Measurements from ENCODE around the gene CRYZL1. TPM values are rescaled to one million over a fixed set of nuclear protein-coding genes. Genes with fewer than 3 reads are reported as not detected.

CRYZL1 gene
- total RNA-seq, 1 experiment from 2014 or later: 13.5 TPM

DNA sequence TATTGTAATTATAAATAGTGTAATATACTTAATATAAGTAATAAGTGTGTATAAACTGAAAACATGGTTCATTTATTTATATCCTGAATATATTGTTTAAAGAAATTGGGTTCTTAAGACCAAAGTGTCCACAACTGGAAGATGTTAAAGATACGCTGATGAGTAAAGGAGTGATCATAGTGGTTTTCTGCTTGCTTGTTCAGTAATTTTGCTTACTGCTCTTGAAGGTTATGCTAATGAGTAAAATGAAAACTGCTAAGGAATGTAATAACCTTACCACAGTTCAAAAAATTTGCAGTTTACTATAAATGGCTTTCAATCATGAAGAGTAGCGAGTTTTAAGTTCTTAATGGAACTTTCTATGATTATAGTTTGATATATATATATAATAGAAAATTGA lies 75.0 kb downstream of the CRYZL1 start:
- no peaks in the 10 kb centered on the region for H3K79me2 ChIP-seq (ENCODE audit: insufficient read depth, low read length)

More for the DNA sequence above, 75.0 kb downstream of the CRYZL1 start:
- no peak overlapping the region for H2BK5ac ChIP-seq (ENCODE audit: insufficient read length, low read length)
- TF ChIP-seq, protein P1, sequence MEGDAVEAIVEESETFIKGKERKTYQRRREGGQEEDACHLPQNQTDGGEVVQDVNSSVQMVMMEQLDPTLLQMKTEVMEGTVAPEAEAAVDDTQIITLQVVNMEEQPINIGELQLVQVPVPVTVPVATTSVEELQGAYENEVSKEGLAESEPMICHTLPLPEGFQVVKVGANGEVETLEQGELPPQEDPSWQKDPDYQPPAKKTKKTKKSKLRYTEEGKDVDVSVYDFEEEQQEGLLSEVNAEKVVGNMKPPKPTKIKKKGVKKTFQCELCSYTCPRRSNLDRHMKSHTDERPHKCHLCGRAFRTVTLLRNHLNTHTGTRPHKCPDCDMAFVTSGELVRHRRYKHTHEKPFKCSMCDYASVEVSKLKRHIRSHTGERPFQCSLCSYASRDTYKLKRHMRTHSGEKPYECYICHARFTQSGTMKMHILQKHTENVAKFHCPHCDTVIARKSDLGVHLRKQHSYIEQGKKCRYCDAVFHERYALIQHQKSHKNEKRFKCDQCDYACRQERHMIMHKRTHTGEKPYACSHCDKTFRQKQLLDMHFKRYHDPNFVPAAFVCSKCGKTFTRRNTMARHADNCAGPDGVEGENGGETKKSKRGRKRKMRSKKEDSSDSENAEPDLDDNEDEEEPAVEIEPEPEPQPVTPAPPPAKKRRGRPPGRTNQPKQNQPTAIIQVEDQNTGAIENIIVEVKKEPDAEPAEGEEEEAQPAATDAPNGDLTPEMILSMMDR (conservative IDR thresholded peaks at IDR 0.05): no peak
- H3K4ac ChIP-seq (ENCODE audit: low read depth, low read length): no peak overlapping the region
- Mint-ChIP-seq H3K27ac (no peak overlapping the region), H3K4me1 (peaks cover under 1% of the 10 kb centered on the region in 2 experiments), H3K36me3 (ENCODE audit: insufficient read depth in 1 of 3, low read depth in 3 of 3) (peaks cover 18 to 52% (median 51%) of the 10 kb centered on the region in 3 experiments; a peak in 6 of 7 replicates), H3K4me3 (no peak overlapping the region), H3K27me3 (ENCODE audit: low read depth) (no peaks in the 10 kb centered on the region), H3K9me3 (no peaks in the 10 kb centered on the region)
- no peak overlapping the region for H2AK5ac ChIP-seq (ENCODE audit: insufficient read length, low read length)
- no peak overlapping the region for H3K56ac ChIP-seq (ENCODE audit: insufficient read length, low read depth, low read length)
- H2BK12ac ChIP-seq (ENCODE audit: insufficient read length, low read depth, low read length): no peak overlapping the region
- H3K9ac ChIP-seq (ENCODE audit: extremely low read depth, insufficient read length, low read length): no peak overlapping the region
- WGBS (ENCODE audit: extremely low coverage, insufficient read length, low lambda C conversion rate): no CpG with 5 or more reads among the region's 2 CpGs
- no peak overlapping the region for H4K91ac ChIP-seq (ENCODE audit: insufficient read length, low read depth, low read length)
- H3T11ph ChIP-seq (ENCODE audit: low read length): no peak overlapping the region
- H2BK20ac ChIP-seq (ENCODE audit: low read depth, low read length, poor library complexity, severe bottlenecking): no peak overlapping the region
- no peaks in the 10 kb centered on the region for H3K9me3 ChIP-seq (ENCODE audit: control insufficient read depth, low read depth, low read length)
- H3K27ac ChIP-seq (ENCODE audit: insufficient read length, low read depth, low read length): no peak overlapping the region
- H4K20me1 ChIP-seq (ENCODE audit: control insufficient read depth, insufficient read depth, insufficient read length): no peaks in the 10 kb centered on the region
- H2AFZ ChIP-seq (ENCODE audit: low read length): no peak overlapping the region
- no peak overlapping the region for H3K4me2 ChIP-seq (ENCODE audit: insufficient read depth, insufficient read length, low read length)
- H3K14ac ChIP-seq (ENCODE audit: insufficient read depth, low read length): no peak overlapping the region
- H2BK120ac ChIP-seq (ENCODE audit: low read depth, low read length, poor library complexity, severe bottlenecking): no peak overlapping the region
- no peak overlapping the region for H3K18ac ChIP-seq (ENCODE audit: insufficient read length, low read depth, low read length)
- H4K8ac ChIP-seq (replicated peaks; ENCODE audit: insufficient read length, low read depth, low read length): no peak overlapping the region
- no peaks in the 10 kb centered on the region for H3K79me1 ChIP-seq (ENCODE audit: insufficient read depth, low read depth, low read length, poor library complexity, severe bottlenecking)
- H3K27me3 ChIP-seq (ENCODE audit: insufficient read depth, low read length): no peaks in the 10 kb centered on the region
- H3K23me2 ChIP-seq (ENCODE audit: insufficient read length, low read depth, low read length, poor library complexity, severe bottlenecking): no peaks in the 10 kb centered on the region
- no peak overlapping the region for H3K23ac ChIP-seq (ENCODE audit: insufficient read length, low read depth, low read length)
- no peaks in the 10 kb centered on the region for H3K4me1 ChIP-seq (ENCODE audit: insufficient read depth, low read length)
- H2BK15ac ChIP-seq (ENCODE audit: low read depth, low read length): no peak overlapping the region
- H4K5ac ChIP-seq (ENCODE audit: insufficient read length, low read depth, low read length): no peak overlapping the region
- no peak for DNase-seq
